H1 (cell line): Measurements from ENCODE around the gene KLF7. TPM values are rescaled to one million over a fixed set of nuclear protein-coding genes. Genes with fewer than 3 reads are reported as not detected.

Source experiments
- CTCF ChIA-PET: fragments of 300-600 bp; sonication (Branson Sonifier 250); formaldehyde crosslinking; loops from one replicate; lab custom pipeline; 2021; ENCODE audit not compliant: partially characterized antibody; lab: Charles Lee
- POLR2A ChIA-PET: fragments of 300-600 bp; sonication (Branson Sonifier 250); formaldehyde crosslinking; loops from one replicate; lab custom pipeline; 2021; ENCODE audit warnings: inconsistent platforms; ENCODE audit not compliant: partially characterized antibody; lab: Charles Lee
- DNase-seq, 2 experiments: peaks; one replicate each; pipeline versions ENCODE4 v3.0.0 to v3.0.0-alpha.2; 2010 to 2022; ENCODE audit warnings: low spot score in 2 of 2, low read depth in 1 of 2, mixed read lengths in 1 of 2
- FAIRE-seq: peaks from 2 replicates; lab custom pipeline; 2011; peaks lifted over from hg19 to GRCh38; lab: Jason Lieb, UNC
- H2AFZ ChIP-seq: 2 replicates; pipeline ENCODE4 v1.8.1; 2012; ENCODE audit warnings: low read length, inconsistent platforms
- H2AK5ac ChIP-seq: 2 replicates; pipeline ENCODE4 v1.6.1; 2013; ENCODE audit warnings: low read depth, low read length
- H2BK120ac ChIP-seq: replicated peaks from 2 replicates; pipeline ENCODE3; 2013; ENCODE audit warnings: low read depth, low read length, inconsistent platforms
- H2BK12ac ChIP-seq: 2 replicates; pipeline ENCODE4 v1.6.1; 2013; ENCODE audit warnings: low read depth, low read length
- H2BK15ac ChIP-seq: 2 replicates; pipeline ENCODE4 v1.6.1; 2013; ENCODE audit warnings: low read length
- H2BK20ac ChIP-seq: 2 replicates; pipeline ENCODE4 v1.6.1; 2013; ENCODE audit warnings: low read length
- H2BK5ac ChIP-seq: 2 replicates; pipeline ENCODE4 v1.6.1; 2013; ENCODE audit warnings: low read depth, low read length
- H3K14ac ChIP-seq: 2 replicates; pipeline ENCODE4 v1.6.1; 2013; ENCODE audit warnings: inconsistent platforms; ENCODE audit not compliant: insufficient read length
- H3K18ac ChIP-seq: 2 replicates; pipeline ENCODE4 v1.6.1; 2013; ENCODE audit warnings: low read length; ENCODE audit errors: extremely low read depth
- H3K23ac ChIP-seq: 2 replicates; pipeline ENCODE4 v1.6.1; 2013; ENCODE audit warnings: inconsistent platforms; ENCODE audit not compliant: insufficient read length
- H3K23me2 ChIP-seq: 2 replicates; pipeline ENCODE4 v1.6.1; 2013; ENCODE audit warnings: low read depth, low read length
- H3K27ac ChIP-seq: 2 replicates; pipeline ENCODE4 v1.6.1; 2011; ENCODE audit warnings: low read depth, low read length, inconsistent platforms
- H3K27me3 ChIP-seq, 4 experiments: replicated peaks in 1 of 4; 1 replicate in 1 of 4; 2 replicates in 3 of 4; pipeline versions ENCODE4 v1.6.1 to v1.8.1; 2011 to 2013; ENCODE audit warnings: low read length in 3 of 4, mild to moderate bottlenecking in 3 of 4, inconsistent platforms in 2 of 4, mixed read lengths in 2 of 4, moderate library complexity in 1 of 4; ENCODE audit not compliant: control insufficient read depth in 3 of 4, insufficient read depth in 3 of 4; ENCODE audit errors: extremely low read depth in 1 of 4
- H3K36me3 ChIP-seq, 4 experiments: 2 replicates each; pipeline versions ENCODE4 v1.6.1 to v1.8.1; 2011 to 2013; ENCODE audit warnings: mild to moderate bottlenecking in 4 of 4, low read length in 3 of 4, moderate library complexity in 2 of 4, control low read depth in 1 of 4, inconsistent platforms in 1 of 4; ENCODE audit not compliant: insufficient read depth in 4 of 4, control insufficient read depth in 2 of 4
- H3K4ac ChIP-seq: replicated peaks from 2 replicates; pipeline ENCODE3; 2013; ENCODE audit warnings: low read length, low read depth, mixed read lengths, inconsistent platforms; ENCODE audit not compliant: insufficient read length
- H3K4me1 ChIP-seq, 4 experiments: replicated peaks in 1 of 4; 1 replicate in 1 of 4; 2 replicates in 3 of 4; pipeline versions ENCODE4 v1.6.1 to v1.8.1; 2011 to 2013; ENCODE audit warnings: low read length in 3 of 4, inconsistent platforms in 2 of 4, mixed read lengths in 1 of 4; ENCODE audit not compliant: insufficient read depth in 4 of 4, control insufficient read depth in 3 of 4
- H3K4me2 ChIP-seq, 2 experiments: 2 replicates each; pipeline versions ENCODE4 v1.6.1 to v1.8.1; 2011 to 2013; ENCODE audit warnings: low read depth in 2 of 2, low read length in 2 of 2, control low read depth in 1 of 2, inconsistent platforms in 1 of 2, mild to moderate bottlenecking in 1 of 2; ENCODE audit not compliant: insufficient read depth in 1 of 2
- H3K4me3 ChIP-seq, 4 experiments: fragments of 200-600, 300-600 bp in 1 of 4; sonication (generic), shearing (Covaris generic), sonication (Bioruptor Twin) in 1 of 4; 2 replicates each; pipeline versions ENCODE4 v1.5.1 to v1.8.1; 2011 to 2016; ENCODE audit warnings: low read length in 4 of 4, low read depth in 3 of 4, control low read depth in 2 of 4, inconsistent platforms in 2 of 4, mild to moderate bottlenecking in 2 of 4, mixed read lengths in 1 of 4, moderate library complexity in 1 of 4; ENCODE audit not compliant: insufficient read depth in 2 of 4; ENCODE audit errors: extremely low read depth in 1 of 4
- H3K56ac ChIP-seq: replicated peaks from 2 replicates; pipeline ENCODE3; 2013; ENCODE audit warnings: low read depth, mild to moderate bottlenecking, mixed read lengths, low read length, inconsistent platforms; ENCODE audit not compliant: insufficient read length
- H3K79me1 ChIP-seq: 2 replicates; pipeline ENCODE4 v1.6.1; 2013; ENCODE audit warnings: low read depth, low read length, control low read depth
- H3K79me2 ChIP-seq, 2 experiments: 2 replicates each; pipeline versions ENCODE4 v1.6.1 to v1.8.1; 2012 to 2013; ENCODE audit warnings: low read length in 2 of 2, mild to moderate bottlenecking in 2 of 2, inconsistent platforms in 1 of 2; ENCODE audit not compliant: insufficient read depth in 2 of 2, control insufficient read depth in 1 of 2
- H3K9ac ChIP-seq, 4 experiments: replicated peaks in 1 of 4; 1 replicate in 1 of 4; 2 replicates in 3 of 4; pipeline versions ENCODE4 v1.6.1 to v1.8.1; 2011 to 2013; ENCODE audit warnings: low read depth in 3 of 4, low read length in 3 of 4, control low read depth in 2 of 4, mild to moderate bottlenecking in 2 of 4, moderate library complexity in 2 of 4, inconsistent platforms in 1 of 4; ENCODE audit errors: extremely low read depth in 1 of 4
- H3K9me3 ChIP-seq, 2 experiments: 2 replicates each; pipeline versions ENCODE4 v1.6.1 to v1.8.1; 2012 to 2013; ENCODE audit warnings: mild to moderate bottlenecking in 2 of 2, moderate library complexity in 2 of 2, control low read depth in 1 of 2, inconsistent platforms in 1 of 2, low read depth in 1 of 2, low read length in 1 of 2, mixed read lengths in 1 of 2; ENCODE audit not compliant: insufficient read depth in 2 of 2
- H4K20me1 ChIP-seq, 2 experiments: replicated peaks in 1 of 2; 2 replicates each; pipeline versions ENCODE3 to v1.8.1; 2011 to 2013; ENCODE audit warnings: inconsistent platforms in 2 of 2, low read length in 2 of 2, mild to moderate bottlenecking in 1 of 2; ENCODE audit not compliant: insufficient read depth in 2 of 2, control insufficient read depth in 1 of 2
- H4K5ac ChIP-seq: 2 replicates; pipeline ENCODE4 v1.6.1; 2013; ENCODE audit warnings: low read length, low read depth, mixed read lengths, inconsistent platforms; ENCODE audit not compliant: insufficient read length
- H4K8ac ChIP-seq: 2 replicates; pipeline ENCODE4 v1.8.0; 2013; ENCODE audit warnings: mild to moderate bottlenecking, moderate library complexity, low read length, inconsistent platforms; ENCODE audit not compliant: insufficient read depth; ENCODE audit errors: extremely low read depth
- H4K91ac ChIP-seq: replicated peaks from 2 replicates; pipeline ENCODE3; 2013; ENCODE audit warnings: low read length, mixed read lengths, inconsistent platforms; ENCODE audit not compliant: insufficient read length
- ASH2L ChIP-seq: fragments of 200-600, 300-600 bp; sonication (generic); IDR thresholded peaks from one replicate; pipeline ENCODE4 v1.7.1; 2017; ENCODE audit warnings: low read length
- ATF3 ChIP-seq: IDR thresholded peaks from 2 replicates; pipeline ENCODE4 v1.6.1; 2011; ENCODE audit warnings: low read depth, mild to moderate bottlenecking, low read length; ENCODE audit not compliant: insufficient read depth
- CEBPB ChIP-seq: IDR thresholded peaks from 2 replicates; pipeline ENCODE4 v1.6.1; 2012; ENCODE audit warnings: low read depth, low read length
- EZH2 ChIP-seq: fragments of 200-600 bp; sonication (generic); IDR thresholded peaks from 2 replicates; pipeline ENCODE4 v1.7.1; 2012; ENCODE audit warnings: low read depth, mild to moderate bottlenecking, moderate library complexity, low read length, inconsistent platforms; ENCODE audit not compliant: severe bottlenecking
- KDM5A ChIP-seq: fragments of 200-600 bp; IDR thresholded peaks from 2 replicates; pipeline ENCODE4 v1.7.1; 2012; ENCODE audit warnings: mild to moderate bottlenecking, low read length, inconsistent platforms, mixed read lengths
- NRF1 ChIP-seq: IDR thresholded peaks from 2 replicates; pipeline ENCODE4 v1.6.1; 2011; ENCODE audit warnings: mild to moderate bottlenecking, low read depth, low read length, improper control_type of control experiment
- RBBP5 ChIP-seq: IDR thresholded peaks from 2 replicates; pipeline ENCODE4 v1.7.1; 2012; ENCODE audit warnings: low read depth, mild to moderate bottlenecking, inconsistent platforms, low read length, moderate library complexity, borderline replicate concordance
- SIRT6 ChIP-seq: IDR thresholded peaks from one replicate; pipeline ENCODE4 v1.7.1; 2012; ENCODE audit warnings: low read length, inconsistent platforms
- SIX5 ChIP-seq: IDR thresholded peaks from 2 replicates; pipeline ENCODE4 v1.6.1; 2011; ENCODE audit warnings: mild to moderate bottlenecking, low read depth, low read length
- SP1 ChIP-seq: IDR thresholded peaks from 2 replicates; pipeline ENCODE4 v1.6.1; 2011; ENCODE audit warnings: low read depth, low read length
- SRF ChIP-seq: IDR thresholded peaks from 2 replicates; pipeline ENCODE4 v1.6.1; 2011; ENCODE audit warnings: mild to moderate bottlenecking, low read depth, low read length, moderate library complexity
- SUZ12 ChIP-seq: fragments of 200-600 bp; sonication (generic); IDR thresholded peaks from 2 replicates; pipeline ENCODE4 v1.6.1; 2012; ENCODE audit warnings: mild to moderate bottlenecking, inconsistent platforms, low read length, moderate library complexity, mixed read lengths
- ZNF274 ChIP-seq: IDR thresholded peaks from 2 replicates; pipeline ENCODE4 v1.7.0; 2012; ENCODE audit warnings: low read length, borderline replicate concordance; ENCODE audit errors: extremely low read depth
- WGBS, 2 experiments: shearing (Covaris generic) in 1 of 2; methylation state at CpG; one replicate each; pipeline versions ENCODE4 v1.1.6 to v1.1.7; 2013 to 2015; ENCODE audit warnings: low lambda C conversion rate in 2 of 2, mixed read lengths in 2 of 2, inconsistent platforms in 1 of 2, low coverage in 1 of 2, missing lambda C conversion rate in 1 of 2; ENCODE audit not compliant: insufficient replicate concordance in 2 of 2, insufficient coverage in 1 of 2, insufficient read length in 1 of 2; ENCODE audit errors: extremely low coverage in 1 of 2, missing lambda C conversion rate in 1 of 2; 5-methylcytosine and 5-hydroxymethylcytosine counted together
- polyA plus RNA-seq, 7 experiments: library from polyadenylated mRNA; depleted of rRNA in 3 of 7; stranded (reverse) in 5 of 7; unstranded in 2 of 7; fragments of >200 nt in 5 of 7; fragments of 200-250 nt in 2 of 7; gene quantifications; 1 replicate in 5 of 7; 2 replicates in 1 of 7; 4 replicates in 1 of 7; pipeline versions ENCODE4 v1.2.1 to v1.2.3, GENCODE V29; 2011 to 2013; ENCODE audit warnings: missing spikeins in 2 of 7, mixed read lengths in 2 of 7
- total RNA-seq: library from RNA; stranded (reverse); fragmentation: NEBNext Ultra II Directional; extraction: Animal tissue kit (Norgen Biotek cat#: 25700); gene quantifications from 2 replicates; pipeline ENCODE4 v1.2.1, GENCODE V29; 2021
- TF ChIP-seq, protein P1 (sequence below): IDR thresholded peaks from 2 replicates; pipeline ENCODE4 v1.6.1; 2012; ENCODE audit warnings: inconsistent platforms

The KLF7 gene
- total and polyA plus RNA-seq, 2 of the 8 experiments (the other 6 are each of a cell fraction or from before 2014, with no cell fraction given) = 9.6 to 23.3 TPM

DNA sequence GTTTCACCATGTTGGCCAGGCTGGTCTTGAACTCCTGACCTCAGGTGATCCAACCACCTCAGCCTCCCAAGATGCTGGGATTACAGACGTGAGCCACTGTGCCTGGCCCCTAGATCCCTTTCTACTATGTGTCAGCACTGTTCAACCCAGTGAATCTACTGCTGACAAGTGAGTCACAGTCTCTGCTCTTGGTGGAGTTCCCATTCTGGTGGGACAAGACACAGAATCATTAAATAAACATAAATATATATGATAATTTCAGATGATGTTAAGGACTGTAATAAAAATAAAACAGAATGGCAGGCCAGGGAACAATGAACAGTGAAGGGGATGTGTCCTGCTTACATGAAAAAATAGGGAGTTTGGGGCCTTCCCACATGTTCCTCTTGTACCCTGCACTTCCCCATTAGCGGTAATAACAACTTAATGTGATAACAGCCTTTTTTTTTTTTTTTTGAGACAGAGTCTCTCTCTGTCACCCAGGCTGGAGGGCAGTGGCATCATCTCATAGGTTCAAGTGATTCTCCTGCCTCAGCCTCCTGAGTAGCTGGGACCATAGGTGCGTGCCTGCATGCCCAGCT is 114.3 kb downstream of the KLF7 start:
- no peaks in the 10 kb centered on the region for H3K23me2 ChIP-seq
- no peaks in the 10 kb centered on the region for H3K27me3 ChIP-seq
- no peak overlapping the region for H3K4me2 ChIP-seq
- no peak overlapping the region for H4K8ac ChIP-seq
- ChIA-PET POLR2A (no interaction called here), CTCF (interaction anchor here (0.8 to 1.3 kb wide), 2 partner anchors 43 to 395 kb away, joined by 3 to 4 read pairs; no protein-coding TSS in a partner anchor)
- H3K79me2 ChIP-seq = no peaks in the 10 kb centered on the region
- no peaks in the 10 kb centered on the region for H3K9me3 ChIP-seq
- no peak overlapping the region for H2BK5ac ChIP-seq
- H3K36me3 ChIP-seq = no peaks in the 10 kb centered on the region
- no peak overlapping the region for H2BK120ac ChIP-seq
- no peak overlapping the region for H3K27ac ChIP-seq
- no peak overlapping the region for H3K18ac ChIP-seq
- no peaks in the 10 kb centered on the region for H3K79me1 ChIP-seq
- H3K4me3 ChIP-seq = no peak overlapping the region
- no peak overlapping the region for H3K9ac ChIP-seq
- no peak overlapping the region for H3K56ac ChIP-seq
- WGBS, 2 experiments = 91% methylated on average over 3 of the region's 3 CpGs; no CpG with 5 or more reads in 1 of the 2 experiments
- H2BK12ac ChIP-seq = no peak overlapping the region
- FAIRE-seq (no peak), DNase-seq (no peak)
- H2BK20ac ChIP-seq = no peak overlapping the region
- no peak overlapping the region for H2AFZ ChIP-seq
- H3K14ac ChIP-seq = no peak overlapping the region
- H2AK5ac ChIP-seq = no peak overlapping the region
- H4K20me1 ChIP-seq = no peaks in the 10 kb centered on the region
- H4K91ac ChIP-seq = no peak overlapping the region
- H3K4ac ChIP-seq = no peak overlapping the region
- H4K5ac ChIP-seq = no peak overlapping the region
- H3K4me1 ChIP-seq = peaks cover 0 to 5% (median 0%) of the 10 kb centered on the region in 4 experiments; a peak in 1 of 7 replicates
- no peak overlapping the region for H2BK15ac ChIP-seq
- no peak overlapping the region for H3K23ac ChIP-seq
- no peak for TF ChIP-seq SRF
- TF ChIP-seq ZNF274 = no peak
- TF ChIP-seq ASH2L = no peak
- no peak for TF ChIP-seq SUZ12
- TF ChIP-seq, protein P1, sequence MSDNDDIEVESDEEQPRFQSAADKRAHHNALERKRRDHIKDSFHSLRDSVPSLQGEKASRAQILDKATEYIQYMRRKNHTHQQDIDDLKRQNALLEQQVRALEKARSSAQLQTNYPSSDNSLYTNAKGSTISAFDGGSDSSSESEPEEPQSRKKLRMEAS = no peak
- no peak for TF ChIP-seq ATF3
- no peak for TF ChIP-seq SIRT6
- no peak for TF ChIP-seq CEBPB
- TF ChIP-seq SIX5 = no peak
- TF ChIP-seq KDM5A = no peak
- TF ChIP-seq NRF1 = no peak
- no peak for TF ChIP-seq SP1
- no peak for TF ChIP-seq EZH2
- TF ChIP-seq RBBP5 = no peak
